HCT116 (cell line): ENCODE results near the gene SCP2. TPM values are rescaled to one million over a fixed set of nuclear protein-coding genes. Genes with fewer than 3 reads are reported as not detected.

ENCODE experiments used
- ATAC-seq: fragments of 200-7000 bp; cut with Tn5 transposase; 2 replicates; pipeline ENCODE4 v1.9.1; 2020; ENCODE audit warnings: mild to moderate bottlenecking, moderate library complexity
- BruUV-seq: library from RNA; stranded (reverse); fragments of 400-500 nt; replicated peaks from 2 replicates; lab custom pipeline; 2021; lab: Mats Ljungman, UMichigan
- CTCF ChIA-PET: fragments of 300-600 bp; sonication (Branson Sonifier 250); formaldehyde crosslinking; loops from one replicate; lab custom pipeline; 2021; ENCODE audit warnings: antibody characterized with exemption; lab: Charles Lee
- POLR2A ChIA-PET: fragments of 300-600, 350-600 bp; sonication (Branson Sonifier 250); formaldehyde crosslinking; loops from one replicate; lab custom pipeline; 2021; ENCODE audit warnings: antibody characterized with exemption; lab: Charles Lee
- RAD21 ChIA-PET, 2 experiments: fragments of 300-600 bp; sonication (Branson Sonifier 250); formaldehyde crosslinking; loops; one replicate each; lab custom pipeline; 2023; ENCODE audit warnings: low total read pairs in 2 of 2; ENCODE audit not compliant: uncharacterized antibody in 2 of 2, unreplicated experiment in 2 of 2, low non-redundant PET in 1 of 2; lab: Charles Lee
- DNase-seq: peaks from one replicate; pipeline ENCODE4 v3.0.0-alpha.2; 2010; ENCODE audit warnings: low read depth, low spot score
- H2AFZ ChIP-seq: fragments of 200-600 bp; shearing (Covaris generic), sonication (generic); 2 replicates; pipeline ENCODE4 v1.6.1; 2017; ENCODE audit warnings: low read depth, mixed run types, mixed read lengths, antibody characterized with exemption, low read length; ENCODE audit not compliant: poor library complexity, severe bottlenecking
- H3K27ac ChIP-seq: 2 replicates; pipeline ENCODE4 v1.5.1; 2012; ENCODE audit warnings: low read depth, low read length
- H3K27me3 ChIP-seq: fragments of 200-600 bp; sonication (generic); 2 replicates; pipeline ENCODE4 v1.6.1; 2016; ENCODE audit warnings: mixed run types, low read length, mixed read lengths; ENCODE audit not compliant: insufficient read depth
- H3K36me3 ChIP-seq, 2 experiments: fragments of 200-500 bp in 1 of 2; fragments of 200-600 bp in 1 of 2; sonication (Bioruptor generic) in 1 of 2; sonication (generic) in 1 of 2; 2 replicates each; pipeline versions ENCODE4 v1.5.1 to v1.6.1; 2014 to 2016; ENCODE audit warnings: low read length in 2 of 2, inconsistent platforms in 1 of 2, mixed read lengths in 1 of 2, mixed run types in 1 of 2; ENCODE audit not compliant: insufficient read depth in 2 of 2, control insufficient read depth in 1 of 2
- H3K4me1 ChIP-seq, 2 experiments: fragments of 200-600 bp in 1 of 2; sonication (generic) in 1 of 2; 2 replicates each; pipeline versions ENCODE4 v1.5.1 to v1.6.1; 2012 to 2017; ENCODE audit warnings: low read length in 2 of 2, inconsistent platforms in 1 of 2, mild to moderate bottlenecking in 1 of 2, mixed read lengths in 1 of 2, mixed run types in 1 of 2, moderate library complexity in 1 of 2; ENCODE audit not compliant: insufficient read depth in 2 of 2, control insufficient read depth in 1 of 2
- H3K4me2 ChIP-seq: fragments of 200-600 bp; sonication (generic); 2 replicates; pipeline ENCODE4 v1.6.1; 2017; ENCODE audit warnings: mixed run types, low read length, mixed read lengths
- H3K4me3 ChIP-seq, 2 experiments: fragments of 200-600 bp in 1 of 2; sonication (generic) in 1 of 2; replicated peaks in 1 of 2; 2 replicates each; pipeline ENCODE4 v1.5.1; 2011 to 2016; ENCODE audit warnings: low read length in 2 of 2, control low read depth in 1 of 2, low read depth in 1 of 2, mild to moderate bottlenecking in 1 of 2, mixed read lengths in 1 of 2, mixed run types in 1 of 2
- H3K79me2 ChIP-seq: fragments of 200-600 bp; sonication (generic); 2 replicates; pipeline ENCODE4 v1.6.1; 2017; ENCODE audit warnings: mild to moderate bottlenecking, mixed run types, low read length, moderate library complexity, mixed read lengths; ENCODE audit not compliant: insufficient read depth
- H3K9ac ChIP-seq: fragments of 200-600 bp; sonication (generic); 2 replicates; pipeline ENCODE4 v1.6.1; 2016; ENCODE audit warnings: low read length, mixed read lengths
- H3K9me2 ChIP-seq: fragments of 200-600 bp; sonication (generic), shearing (Covaris generic); 2 replicates; pipeline ENCODE4 v1.6.1; 2017; ENCODE audit warnings: mixed run types, mild to moderate bottlenecking, moderate library complexity; ENCODE audit not compliant: insufficient read depth
- H3K9me3 ChIP-seq, 2 experiments: fragments of 200-500 bp in 1 of 2; fragments of 200-600 bp in 1 of 2; sonication (Bioruptor generic) in 1 of 2; sonication (generic) in 1 of 2; 2 replicates each; pipeline ENCODE4 v1.6.1; 2014 to 2017; ENCODE audit warnings: low read length in 2 of 2, mixed read lengths in 2 of 2, inconsistent platforms in 1 of 2, low read depth in 1 of 2, mild to moderate bottlenecking in 1 of 2, mixed run types in 1 of 2, moderate library complexity in 1 of 2; ENCODE audit not compliant: control insufficient read depth in 1 of 2, insufficient read depth in 1 of 2
- H4K20me1 ChIP-seq: fragments of 200-600 bp; sonication (generic), shearing (Covaris generic); 2 replicates; pipeline ENCODE4 v1.6.1; 2017; ENCODE audit warnings: mixed run types, mild to moderate bottlenecking, moderate library complexity; ENCODE audit not compliant: insufficient read depth
- CEBPB ChIP-seq: IDR thresholded peaks from 2 replicates; pipeline ENCODE4 v1.6.1; 2012; ENCODE audit warnings: low read depth
- CTCF ChIP-seq, 3 experiments: fragments of 200-600 bp in 1 of 3; sonication (generic) in 1 of 3; IDR thresholded peaks in 2 of 3; conservative IDR thresholded peaks in 1 of 3; 2 replicates each; pipeline ENCODE4 v1.5.1; 2012 to 2017; ENCODE audit warnings: low read depth in 2 of 3, low read length in 2 of 3, antibody characterized with exemption in 1 of 3, borderline replicate concordance in 1 of 3, control low read depth in 1 of 3, mild to moderate bottlenecking in 1 of 3, mixed read lengths in 1 of 3, mixed run types in 1 of 3, moderate library complexity in 1 of 3; ENCODE audit not compliant: insufficient read depth in 1 of 3
- ELF1 ChIP-seq: IDR thresholded peaks from 2 replicates; pipeline ENCODE4 v1.6.1; 2012; ENCODE audit warnings: low read depth, borderline replicate concordance
- EZH2 ChIP-seq: fragments of 200-600 bp; sonication (generic); IDR thresholded peaks from 2 replicates; pipeline ENCODE4 v1.6.1; 2017; ENCODE audit warnings: antibody characterized with exemption, mixed run types
- EZH2phosphoT487 ChIP-seq: fragments of 200-600 bp; IDR thresholded peaks from 2 replicates; pipeline ENCODE4 v1.6.1; 2018; ENCODE audit warnings: antibody characterized with exemption, borderline replicate concordance
- POLR2A ChIP-seq: IDR thresholded peaks from 2 replicates; pipeline ENCODE4 v1.7.0; 2011; ENCODE audit warnings: borderline replicate concordance; ENCODE audit not compliant: insufficient read depth, insufficient read length; ENCODE audit errors: extremely low read depth
- POLR2AphosphoS5 ChIP-seq: IDR thresholded peaks from 2 replicates; pipeline ENCODE4 v1.6.1; 2011; ENCODE audit warnings: mild to moderate bottlenecking, low read depth, low read length, moderate library complexity
- RAD21 ChIP-seq: IDR thresholded peaks from 2 replicates; pipeline ENCODE4 v1.6.1; 2012; ENCODE audit warnings: low read depth, mild to moderate bottlenecking
- REST ChIP-seq: IDR thresholded peaks from 2 replicates; pipeline ENCODE4 v1.6.1; 2012; ENCODE audit warnings: low read depth
- SIN3A ChIP-seq: IDR thresholded peaks from 2 replicates; pipeline ENCODE4 v1.6.1; 2012; ENCODE audit warnings: low read depth
- SRF ChIP-seq: IDR thresholded peaks from 2 replicates; pipeline ENCODE4 v1.6.1; 2012; ENCODE audit warnings: low read depth
- TCF7L2 ChIP-seq: IDR thresholded peaks from 2 replicates; pipeline ENCODE4 v1.7.0; 2011; ENCODE audit warnings: borderline replicate concordance, inconsistent platforms; ENCODE audit not compliant: insufficient read depth, insufficient read length; ENCODE audit errors: extremely low read depth
- YY1 ChIP-seq: IDR thresholded peaks from 2 replicates; pipeline ENCODE4 v1.6.1; 2011; ENCODE audit warnings: low read length, low read depth, moderate library complexity, mild to moderate bottlenecking; ENCODE audit not compliant: insufficient replicate concordance; ENCODE audit errors: extremely low read depth
- ZBTB33 ChIP-seq: IDR thresholded peaks from 2 replicates; pipeline ENCODE4 v1.6.1; 2011; ENCODE audit warnings: mild to moderate bottlenecking, low read length, moderate library complexity; ENCODE audit not compliant: insufficient replicate concordance; ENCODE audit errors: extremely low read depth
- ZNF274 ChIP-seq: fragments of 200-500 bp; sonication (Bioruptor generic); IDR thresholded peaks from 2 replicates; pipeline ENCODE4 v1.6.1; 2014; ENCODE audit warnings: mild to moderate bottlenecking, low read depth, low read length, inconsistent platforms
- intact Hi-C: fragments of 100-400 bp; cut with micrococcal nuclease; formaldehyde crosslinking; loops from 2 replicates; pipeline ENCODE4 v1.10.0; 2022
- total RNA-seq: library from RNA; stranded (reverse); gene quantifications from one replicate; pipeline ENCODE4 v1.2.1, GENCODE V29; 2021; ENCODE audit not compliant: unreplicated experiment
- TF ChIP-seq, protein P1 (sequence below): IDR thresholded peaks from 2 replicates; pipeline ENCODE4 v1.6.1; 2012

The SCP2 gene
- total RNA-seq, 1 experiment from 2014 or later: 62.0 TPM

DNA sequence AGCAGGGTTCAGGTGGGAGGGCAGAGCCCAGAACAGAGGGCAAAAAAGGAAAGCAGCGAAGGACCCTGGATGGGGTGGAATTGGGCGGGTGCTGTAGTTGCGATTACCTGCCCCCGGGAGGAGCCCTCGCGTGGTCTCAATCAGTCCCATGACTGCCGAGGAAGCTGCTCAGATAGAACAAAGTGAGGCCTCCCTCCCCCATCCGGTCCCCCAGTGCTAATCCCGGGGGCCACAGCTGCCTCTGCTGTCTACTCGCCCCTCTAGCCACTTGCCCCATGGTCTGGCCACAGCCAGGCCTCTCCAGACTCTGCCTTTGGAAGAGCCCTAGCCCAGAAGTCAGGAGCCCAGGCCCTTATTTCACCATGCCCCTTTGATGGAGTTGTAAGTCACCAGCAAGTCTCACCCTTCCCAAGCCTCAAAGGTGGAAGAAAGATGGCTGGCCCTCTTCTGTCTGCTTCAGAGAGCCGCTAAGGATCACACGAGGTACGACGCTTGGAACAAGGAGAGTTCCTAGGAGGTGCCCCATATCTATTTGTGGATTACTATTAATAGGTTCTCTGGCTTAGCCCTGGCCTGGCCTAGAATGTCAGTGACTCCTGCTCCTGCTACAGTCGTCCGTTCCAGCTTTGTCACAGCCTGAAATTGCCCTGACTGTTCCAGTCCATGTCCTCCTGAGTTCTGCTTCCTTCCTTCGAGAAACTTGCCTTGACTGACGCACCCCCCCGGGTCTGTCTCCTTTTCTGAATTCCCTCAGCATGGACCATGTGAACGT lies 22.0 kb upstream of the SCP2 start:
- no peaks in the 10 kb centered on the region for H4K20me1 ChIP-seq
- CTCF ChIA-PET: interaction anchor here (0.6 to 1.6 kb wide), 4 partner anchors 11 to 272 kb away, joined by 3 to 6 read pairs (median 4); partner anchors contain the start of gene ECHDC2
- H3K4me1 ChIP-seq: peaks cover 0 to 10% of the 10 kb centered on the region in 2 experiments; a peak in 2 of 4 replicates
- no peak overlapping the region for H2AFZ ChIP-seq
- intact Hi-C loops: loop anchor here (1.0 kb wide), 1 partner anchor 280 kb away; no protein-coding TSS in a partner anchor
- no peak overlapping the region for H3K9ac ChIP-seq
- ATAC-seq (peak; percentile 98), DNase-seq (peak; percentile 10)
- H3K27me3 ChIP-seq: no peaks in the 10 kb centered on the region
- no peaks in the 10 kb centered on the region for H3K9me3 ChIP-seq
- TF ChIP-seq TCF7L2 (no peak), ZBTB33 (no peak), CEBPB (no peak), REST (no peak), RAD21 (peak; percentile 68), CTCF (IDR thresholded peaks at IDR 0.05 in 2 of 3, conservative IDR thresholded peaks at IDR 0.05 in 1 of 3; ENCODE audit: borderline replicate concordance in 1 of 3, insufficient read depth in 1 of 3, low read depth in 2 of 3, low read length in 2 of 3) (peak; percentile 31 to 64 (median 56); a peak in 5 of 6 replicates), POLR2A (no peak), ZNF274 (no peak), POLR2AphosphoS5 (no peak), EZH2 (no peak), SRF (no peak), SIN3A (no peak), ELF1 (no peak), YY1 (no peak), EZH2phosphoT487 (no peak)
- TF ChIP-seq, protein P1, sequence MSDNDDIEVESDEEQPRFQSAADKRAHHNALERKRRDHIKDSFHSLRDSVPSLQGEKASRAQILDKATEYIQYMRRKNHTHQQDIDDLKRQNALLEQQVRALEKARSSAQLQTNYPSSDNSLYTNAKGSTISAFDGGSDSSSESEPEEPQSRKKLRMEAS: no peak
- TF ChIP-seq, all 23 proteins: peak for 2
- Histone ChIP-seq H3K9me2 (no peaks in the 10 kb centered on the region), H3K4me3 (no peak overlapping the region), H3K27ac (no peak overlapping the region), H3K79me2 (no peaks in the 10 kb centered on the region), H3K36me3 (no peaks in the 10 kb centered on the region), H3K4me2 (no peak overlapping the region)
- POLR2A ChIA-PET: no interaction called here
- RAD21 ChIA-PET: no interaction called here
- no TSS peak for BruUV-seq
